ENCODE results near the gene DSCAM. TPM values are rescaled to one million over a fixed set of nuclear protein-coding genes. Genes with fewer than 3 reads are reported as not detected.

The DSCAM gene
- total and polyA plus RNA-seq, 2 donors (not counting 1 experiment from before 2014, with no cell fraction given), result under 0.01 to 0.01 TPM

GRCh38 chr21:40191616-40192015 is 655.3 kb downstream of the DSCAM start:
- no peaks in the 10 kb centered on the region for H4K20me1 ChIP-seq (ENCODE audit: control insufficient read depth, extremely low read depth, insufficient read depth, low read length)
- H3K9me3 ChIP-seq (ENCODE audit: control insufficient read depth, insufficient read depth, low read depth, low read length), result no peaks in the 10 kb centered on the region
- H3K79me2 ChIP-seq (ENCODE audit: control insufficient read depth, insufficient read depth, low read length), result no peaks in the 10 kb centered on the region
- H2AFZ ChIP-seq (ENCODE audit: low read length), result no peak overlapping the region
- no peak overlapping the region for H3K9ac ChIP-seq (ENCODE audit: insufficient read depth, low read length)
- no peak for DNase-seq (ENCODE audit: low read depth in 2 of 2)
- H3K27me3 ChIP-seq (ENCODE audit: control insufficient read depth, insufficient read depth, low read length), result no peaks in the 10 kb centered on the region
- TF ChIP-seq EZH2 (IDR thresholded peaks at IDR 0.05; ENCODE audit: low read length, missing control alignments) (no peak), CTCF (conservative IDR thresholded peaks at IDR 0.05 in 1 of 2, IDR thresholded peaks at IDR 0.05 in 1 of 2; ENCODE audit: low read depth in 1 of 2, low read length in 2 of 2) (no peak)
- no peaks in the 10 kb centered on the region for H3K36me3 ChIP-seq (ENCODE audit: control insufficient read depth, insufficient read depth, low read length)
- H3K4me1 ChIP-seq (ENCODE audit: control insufficient read depth, extremely low read depth, insufficient read depth, low read length), result no peaks in the 10 kb centered on the region
- H3K4me2 ChIP-seq (ENCODE audit: extremely low read depth, insufficient read depth, low read length), result no peak overlapping the region
- H3K27ac ChIP-seq (ENCODE audit: insufficient read depth, low read length), result no peak overlapping the region
- no peak overlapping the region for H3K4me3 ChIP-seq (replicated peaks in 1 of 4; ENCODE audit: control extremely low read depth in 1 of 4, insufficient read depth in 1 of 4, low read depth in 3 of 4, low read length in 4 of 4)

GRCh38 chr21:40191196-40191595 is 655.8 kb downstream of the DSCAM start:
- Histone ChIP-seq H3K4me3 (replicated peaks in 1 of 4; ENCODE audit: control extremely low read depth in 1 of 4, insufficient read depth in 1 of 4, low read depth in 3 of 4, low read length in 4 of 4) (no peak overlapping the region), H4K20me1 (ENCODE audit: control insufficient read depth, extremely low read depth, insufficient read depth, low read length) (no peaks in the 10 kb centered on the region), H3K27ac (ENCODE audit: insufficient read depth, low read length) (no peak overlapping the region), H2AFZ (ENCODE audit: low read length) (no peak overlapping the region), H3K79me2 (ENCODE audit: control insufficient read depth, insufficient read depth, low read length) (no peaks in the 10 kb centered on the region), H3K4me2 (ENCODE audit: extremely low read depth, insufficient read depth, low read length) (no peak overlapping the region), H3K4me1 (ENCODE audit: control insufficient read depth, extremely low read depth, insufficient read depth, low read length) (no peaks in the 10 kb centered on the region), H3K9ac (ENCODE audit: insufficient read depth, low read length) (no peak overlapping the region), H3K36me3 (ENCODE audit: control insufficient read depth, insufficient read depth, low read length) (no peaks in the 10 kb centered on the region), H3K27me3 (ENCODE audit: control insufficient read depth, insufficient read depth, low read length) (no peaks in the 10 kb centered on the region), H3K9me3 (ENCODE audit: control insufficient read depth, insufficient read depth, low read depth, low read length) (no peaks in the 10 kb centered on the region)
- TF ChIP-seq CTCF (conservative IDR thresholded peaks at IDR 0.05 in 1 of 2, IDR thresholded peaks at IDR 0.05 in 1 of 2; ENCODE audit: low read depth in 1 of 2, low read length in 2 of 2) (no peak), EZH2 (IDR thresholded peaks at IDR 0.05; ENCODE audit: low read length, missing control alignments) (no peak)
- DNase-seq (ENCODE audit: low read depth in 2 of 2), result no peak

- Histone ChIP-seq H2AFZ (ENCODE audit: low read length) (no peak overlapping the region), H3K36me3 (ENCODE audit: control insufficient read depth, insufficient read depth, low read length) (no peaks in the 10 kb centered on the region), H4K20me1 (ENCODE audit: control insufficient read depth, extremely low read depth, insufficient read depth, low read length) (no peaks in the 10 kb centered on the region), H3K4me3 (replicated peaks in 1 of 4; ENCODE audit: control extremely low read depth in 1 of 4, insufficient read depth in 1 of 4, low read depth in 3 of 4, low read length in 4 of 4) (no peak overlapping the region), H3K9me3 (ENCODE audit: control insufficient read depth, insufficient read depth, low read depth, low read length) (no peaks in the 10 kb centered on the region), H3K27me3 (ENCODE audit: control insufficient read depth, insufficient read depth, low read length) (no peaks in the 10 kb centered on the region), H3K79me2 (ENCODE audit: control insufficient read depth, insufficient read depth, low read length) (no peaks in the 10 kb centered on the region), H3K4me1 (ENCODE audit: control insufficient read depth, extremely low read depth, insufficient read depth, low read length) (no peaks in the 10 kb centered on the region), H3K9ac (ENCODE audit: insufficient read depth, low read length) (no peak overlapping the region), H3K27ac (ENCODE audit: insufficient read depth, low read length) (no peak overlapping the region), H3K4me2 (ENCODE audit: extremely low read depth, insufficient read depth, low read length) (no peak overlapping the region)
- TF ChIP-seq CTCF (conservative IDR thresholded peaks at IDR 0.05 in 1 of 2, IDR thresholded peaks at IDR 0.05 in 1 of 2; ENCODE audit: low read depth in 1 of 2, low read length in 2 of 2) (no peak), EZH2 (IDR thresholded peaks at IDR 0.05; ENCODE audit: low read length, missing control alignments) (no peak)
- no peak for DNase-seq (ENCODE audit: low read depth in 2 of 2)
Observed at GRCh38 chr21:40187946-40188654, 658.9 kb downstream of the DSCAM start.
